Measurements from ENCODE around the gene MYH11.

The MYH11 gene

GRCh38 chr16:15736529-15736928 is 120.3 kb downstream of the MYH11 start:
- TF ChIP-seq SIN3A (IDR thresholded peaks at IDR 0.05; ENCODE audit: borderline replicate concordance, insufficient read depth, low read length) = no peak
- no peak for TF ChIP-seq TAF1 (IDR thresholded peaks at IDR 0.05; ENCODE audit: borderline replicate concordance, insufficient read depth, low read length)

- TF ChIP-seq REST (IDR thresholded peaks at IDR 0.05; ENCODE audit: insufficient read depth in 1 of 2, low read depth in 2 of 2, low read length in 2 of 2) (no peak), TAF1 (IDR thresholded peaks at IDR 0.05; ENCODE audit: borderline replicate concordance, insufficient read depth, low read length) (no peak), SIN3A (IDR thresholded peaks at IDR 0.05; ENCODE audit: borderline replicate concordance, insufficient read depth, low read length) (no peak), POLR2AphosphoS5 (IDR thresholded peaks at IDR 0.05; ENCODE audit: low read depth, low read length) (no peak), FOXP2 (optimal IDR thresholded peaks at IDR 0.05; ENCODE audit: borderline replicate concordance, extremely low read depth, extremely low read length, insufficient read depth) (no peak)
These were observed 121.2 kb downstream of the MYH11 start for GRCh38 chr16:15735610-15736009.

GRCh38 chr16:15732416-15732815 is 124.4 kb downstream of the MYH11 start:
- TF ChIP-seq FOXP2 (optimal IDR thresholded peaks at IDR 0.05; ENCODE audit: borderline replicate concordance, extremely low read depth, extremely low read length, insufficient read depth) = no peak
- no peak for TF ChIP-seq REST (IDR thresholded peaks at IDR 0.05; ENCODE audit: insufficient read depth in 1 of 2, low read depth in 2 of 2, low read length in 2 of 2)
- TF ChIP-seq TAF1 (IDR thresholded peaks at IDR 0.05; ENCODE audit: borderline replicate concordance, insufficient read depth, low read length) = no peak
- no peak for TF ChIP-seq POLR2AphosphoS5 (IDR thresholded peaks at IDR 0.05; ENCODE audit: low read depth, low read length)
- no peak for TF ChIP-seq SIN3A (IDR thresholded peaks at IDR 0.05; ENCODE audit: borderline replicate concordance, insufficient read depth, low read length)

GRCh38 chr16:15729152-15729551 is 127.7 kb downstream of the MYH11 start:
- TF ChIP-seq TAF1 (IDR thresholded peaks at IDR 0.05; ENCODE audit: borderline replicate concordance, insufficient read depth, low read length) = no peak
- no peak for TF ChIP-seq FOXP2 (optimal IDR thresholded peaks at IDR 0.05; ENCODE audit: borderline replicate concordance, extremely low read depth, extremely low read length, insufficient read depth)

- TF ChIP-seq FOXP2 (optimal IDR thresholded peaks at IDR 0.05; ENCODE audit: borderline replicate concordance, extremely low read depth, extremely low read length, insufficient read depth) (no peak), SIN3A (IDR thresholded peaks at IDR 0.05; ENCODE audit: borderline replicate concordance, insufficient read depth, low read length) (no peak), TAF1 (IDR thresholded peaks at IDR 0.05; ENCODE audit: borderline replicate concordance, insufficient read depth, low read length) (no peak), REST (IDR thresholded peaks at IDR 0.05; ENCODE audit: insufficient read depth in 1 of 2, low read depth in 2 of 2, low read length in 2 of 2) (no peak), POLR2AphosphoS5 (IDR thresholded peaks at IDR 0.05; ENCODE audit: low read depth, low read length) (no peak)
These were observed 130.1 kb downstream of the MYH11 start for GRCh38 chr16:15726715-15727114.

GRCh38 chr16:15725641-15726240 is 131.1 kb downstream of the MYH11 start:
- no peak for TF ChIP-seq SIN3A (IDR thresholded peaks at IDR 0.05; ENCODE audit: borderline replicate concordance, insufficient read depth, low read length)
- no peak for TF ChIP-seq POLR2AphosphoS5 (IDR thresholded peaks at IDR 0.05; ENCODE audit: low read depth, low read length)
- no peak for TF ChIP-seq REST (IDR thresholded peaks at IDR 0.05; ENCODE audit: insufficient read depth in 1 of 2, low read depth in 2 of 2, low read length in 2 of 2)
- TF ChIP-seq TAF1 (IDR thresholded peaks at IDR 0.05; ENCODE audit: borderline replicate concordance, insufficient read depth, low read length) = no peak
- TF ChIP-seq FOXP2 (optimal IDR thresholded peaks at IDR 0.05; ENCODE audit: borderline replicate concordance, extremely low read depth, extremely low read length, insufficient read depth) = no peak

Measured in PFSK-1 (cell line).